Neural cell (in vitro differentiated cells): ENCODE measurements around the gene SRRD. TPM values are rescaled to one million over a fixed set of nuclear protein-coding genes. Genes with fewer than 3 reads are reported as not detected.

Experiments used
- H2AFZ ChIP-seq: fragments of 200-600, 300-800 bp; sonication (generic), shearing (Covaris generic); 2 replicates; pipeline ENCODE4 v1.6.0; 2014; ENCODE audit warnings: low read depth, mild to moderate bottlenecking, antibody characterized with exemption, low read length, moderate library complexity
- H3F3A ChIP-seq: fragments of 200-600 bp; shearing (Covaris generic); 2 replicates; pipeline ENCODE4 v1.6.1; 2016; ENCODE audit warnings: mild to moderate bottlenecking, moderate library complexity, mixed read lengths, antibody characterized with exemption, low read length; ENCODE audit not compliant: insufficient read depth, poor library complexity, severe bottlenecking
- H3K27ac ChIP-seq: fragments of 200-600, 300-800 bp; sonication (generic), shearing (Covaris generic); 2 replicates; pipeline ENCODE4 v1.5.1; 2014; ENCODE audit warnings: mild to moderate bottlenecking, low read length, moderate library complexity
- H3K27me3 ChIP-seq: fragments of 300-800, 200-600 bp; sonication (generic), shearing (Covaris generic); 2 replicates; pipeline ENCODE4 v1.6.0; 2014; ENCODE audit warnings: mild to moderate bottlenecking, low read depth, low read length, moderate library complexity; ENCODE audit not compliant: insufficient read depth
- H3K36me3 ChIP-seq: fragments of 300-800, 200-600 bp; sonication (generic), shearing (Covaris generic); 2 replicates; pipeline ENCODE4 v1.5.1; 2014; ENCODE audit warnings: mild to moderate bottlenecking, antibody characterized with exemption, low read length, moderate library complexity; ENCODE audit not compliant: insufficient read depth
- H3K4me2 ChIP-seq: fragments of 300-800, 200-600 bp; sonication (generic), shearing (Covaris generic); 2 replicates; pipeline ENCODE4 v1.6.0; 2014; ENCODE audit warnings: mild to moderate bottlenecking, low read length
- H3K4me3 ChIP-seq: fragments of 300-800, 200-600 bp; sonication (generic), shearing (Covaris generic); 2 replicates; pipeline ENCODE4 v1.5.1; 2014; ENCODE audit warnings: mild to moderate bottlenecking, low read length, moderate library complexity
- H3K79me2 ChIP-seq: fragments of 200-600 bp; shearing (Covaris generic); replicated peaks from 2 replicates; pipeline ENCODE4 v1.6.0; 2014; ENCODE audit warnings: mild to moderate bottlenecking, low read length, moderate library complexity; ENCODE audit not compliant: insufficient read depth
- H3K9ac ChIP-seq: fragments of 300-800, 200-600 bp; sonication (generic), shearing (Covaris generic); 2 replicates; pipeline ENCODE4 v1.6.1; 2016; ENCODE audit warnings: mild to moderate bottlenecking, low read length, mixed read lengths
- H3K9me2 ChIP-seq: fragments of 200-600 bp; shearing (Covaris generic); 2 replicates; pipeline ENCODE4 v1.6.1; 2016; ENCODE audit warnings: mild to moderate bottlenecking, low read length, mixed read lengths; ENCODE audit not compliant: insufficient read depth
- H3K9me3 ChIP-seq: fragments of 200-600, 300-800 bp; sonication (generic), shearing (Covaris generic); 2 replicates; pipeline ENCODE4 v1.6.1; 2016; ENCODE audit warnings: mild to moderate bottlenecking, mixed run types, low read length, moderate library complexity, mixed read lengths
- H4K20me1 ChIP-seq: fragments of 200-600 bp; shearing (Covaris generic); 2 replicates; pipeline ENCODE4 v1.6.1; 2016; ENCODE audit warnings: mild to moderate bottlenecking, mixed run types; ENCODE audit not compliant: insufficient read depth
- EP300 ChIP-seq: fragments of 450-650 bp; conservative IDR thresholded peaks from 2 replicates; pipeline ENCODE4 v1.6.1; 2014; ENCODE audit warnings: antibody characterized with exemption, mild to moderate bottlenecking, moderate library complexity; ENCODE audit not compliant: poor library complexity, severe bottlenecking
- EZH2 ChIP-seq: fragments of 200-600, 300-800 bp; shearing (Covaris generic), sonication (generic); IDR thresholded peaks from 2 replicates; pipeline ENCODE4 v1.6.1; 2014; ENCODE audit warnings: antibody characterized with exemption, low read length, borderline replicate concordance, mild to moderate bottlenecking; ENCODE audit not compliant: insufficient read depth, poor library complexity, severe bottlenecking
- MXI1 ChIP-seq: fragments of 450-650 bp; conservative IDR thresholded peaks from 2 replicates; pipeline ENCODE4 v1.6.1; 2014; ENCODE audit warnings: antibody characterized with exemption, mild to moderate bottlenecking; ENCODE audit not compliant: poor library complexity, severe bottlenecking
- POLR2AphosphoS5 ChIP-seq: IDR thresholded peaks from 2 replicates; pipeline ENCODE4 v1.6.1; 2012
- RAD21 ChIP-seq: fragments of 450-650 bp; conservative IDR thresholded peaks from 2 replicates; pipeline ENCODE4 v1.6.1; 2014; ENCODE audit warnings: antibody characterized with exemption, mild to moderate bottlenecking, moderate library complexity
- SMC3 ChIP-seq: fragments of 450-650 bp; conservative IDR thresholded peaks from 2 replicates; pipeline ENCODE4 v1.6.1; 2014; ENCODE audit warnings: antibody characterized with exemption, mild to moderate bottlenecking, moderate library complexity; ENCODE audit not compliant: poor library complexity
- TAF1 ChIP-seq: IDR thresholded peaks from 2 replicates; pipeline ENCODE4 v1.6.1; 2012; ENCODE audit warnings: low read depth
- polyA plus RNA-seq: library from polyadenylated mRNA; depleted of rRNA; stranded (reverse); fragments of >200 nt; gene quantifications from 2 replicates; pipeline ENCODE4 v1.2.3, GENCODE V29; 2014
- TF ChIP-seq, protein P1 (sequence below): fragments of 450-650 bp; IDR thresholded peaks from 2 replicates; pipeline ENCODE4 v1.5.1; 2014; ENCODE audit warnings: antibody characterized with exemption, mild to moderate bottlenecking, moderate library complexity; ENCODE audit not compliant: poor library complexity, severe bottlenecking
- TF ChIP-seq, protein P2 (sequence below): IDR thresholded peaks from 2 replicates; pipeline ENCODE4 v1.6.1; 2012; ENCODE audit warnings: borderline replicate concordance

SRRD gene
- polyA plus RNA-seq, 1 donor from 2014 or later = 33.9 TPM

DNA sequence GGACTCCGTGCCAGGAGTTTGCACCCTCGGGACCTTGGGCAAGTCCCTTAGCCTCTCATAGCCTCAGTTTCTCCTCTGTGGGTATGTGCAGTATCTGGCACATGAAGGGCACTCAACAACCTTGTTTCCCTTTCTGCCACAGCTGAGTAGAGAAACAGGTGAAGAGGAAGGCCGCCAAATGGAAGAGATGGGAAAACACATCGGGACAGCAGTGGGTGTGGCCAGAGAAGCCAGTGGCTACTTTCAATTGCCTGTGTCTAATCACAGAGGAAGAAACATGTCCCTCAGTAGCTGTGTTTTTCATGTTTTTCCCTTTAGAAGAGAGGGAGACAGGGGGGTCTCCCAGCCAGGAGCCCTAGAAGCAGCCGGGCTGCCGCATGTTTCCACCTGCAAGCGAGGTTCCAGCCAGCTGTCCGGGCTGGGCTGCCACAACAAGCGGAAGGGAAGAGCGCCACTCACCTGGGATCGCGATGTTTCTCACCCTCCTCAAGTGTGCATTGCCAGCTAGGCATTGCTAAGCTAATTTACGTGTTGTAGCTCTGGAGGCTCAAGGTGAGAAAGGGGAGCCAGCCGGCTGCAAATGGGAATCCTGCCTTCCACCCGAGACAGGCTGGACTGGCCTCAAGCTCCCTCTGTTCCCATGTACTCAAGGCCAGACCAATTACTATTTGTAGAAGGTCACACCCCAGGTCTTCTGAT, 38.0 kb upstream of the SRRD start:
- no peak overlapping the region for H3K27ac ChIP-seq

DNA sequence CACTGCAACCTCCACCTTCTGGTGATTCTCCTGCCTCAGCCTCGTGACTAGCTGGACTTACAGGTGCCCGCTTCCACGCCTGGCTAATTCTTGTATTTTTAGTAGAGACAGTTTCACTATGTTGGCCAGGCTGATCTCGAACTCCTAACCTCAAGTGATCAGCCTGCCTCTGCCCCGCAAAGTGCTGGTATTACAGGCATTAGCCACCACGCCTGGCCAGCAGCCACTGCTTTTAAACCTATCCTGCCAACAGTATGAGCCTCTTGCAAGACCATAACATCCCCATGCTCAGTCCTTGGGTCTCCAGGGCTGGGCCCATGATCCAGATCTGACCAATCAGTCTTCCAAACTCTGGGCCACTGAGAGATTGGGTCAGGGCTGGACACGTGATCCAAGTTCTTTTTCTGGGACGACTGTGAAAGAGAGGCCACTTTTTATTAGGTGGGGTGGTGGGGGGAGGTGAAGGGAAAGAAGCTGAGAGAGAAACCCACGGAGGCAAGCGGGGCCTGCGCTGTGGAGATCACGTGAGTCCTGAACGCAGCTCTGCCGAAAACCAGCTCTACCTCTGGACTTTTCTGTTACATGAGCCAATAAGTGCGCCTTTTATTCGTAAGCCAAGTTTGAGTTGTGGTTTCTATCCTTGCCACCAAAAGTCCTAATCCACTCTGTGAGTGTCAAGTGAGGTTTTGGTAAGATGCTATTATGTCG, 36.7 kb upstream of the SRRD start:
- H3K4me2 ChIP-seq = no peak overlapping the region
- H4K20me1 ChIP-seq = no peaks in the 10 kb centered on the region
- H3K79me2 ChIP-seq = no peaks in the 10 kb centered on the region
- no peaks in the 10 kb centered on the region for H3F3A ChIP-seq
- H3K27ac ChIP-seq = no peak overlapping the region
- no peak overlapping the region for H2AFZ ChIP-seq
- H3K9me2 ChIP-seq = no peaks in the 10 kb centered on the region
- no peak overlapping the region for H3K4me3 ChIP-seq
- no peaks in the 10 kb centered on the region for H3K9me3 ChIP-seq
- H3K27me3 ChIP-seq = no peaks in the 10 kb centered on the region
- no peak for TF ChIP-seq MXI1
- no peak for TF ChIP-seq POLR2AphosphoS5
- TF ChIP-seq TAF1 = no peak
- TF ChIP-seq, protein P1, sequence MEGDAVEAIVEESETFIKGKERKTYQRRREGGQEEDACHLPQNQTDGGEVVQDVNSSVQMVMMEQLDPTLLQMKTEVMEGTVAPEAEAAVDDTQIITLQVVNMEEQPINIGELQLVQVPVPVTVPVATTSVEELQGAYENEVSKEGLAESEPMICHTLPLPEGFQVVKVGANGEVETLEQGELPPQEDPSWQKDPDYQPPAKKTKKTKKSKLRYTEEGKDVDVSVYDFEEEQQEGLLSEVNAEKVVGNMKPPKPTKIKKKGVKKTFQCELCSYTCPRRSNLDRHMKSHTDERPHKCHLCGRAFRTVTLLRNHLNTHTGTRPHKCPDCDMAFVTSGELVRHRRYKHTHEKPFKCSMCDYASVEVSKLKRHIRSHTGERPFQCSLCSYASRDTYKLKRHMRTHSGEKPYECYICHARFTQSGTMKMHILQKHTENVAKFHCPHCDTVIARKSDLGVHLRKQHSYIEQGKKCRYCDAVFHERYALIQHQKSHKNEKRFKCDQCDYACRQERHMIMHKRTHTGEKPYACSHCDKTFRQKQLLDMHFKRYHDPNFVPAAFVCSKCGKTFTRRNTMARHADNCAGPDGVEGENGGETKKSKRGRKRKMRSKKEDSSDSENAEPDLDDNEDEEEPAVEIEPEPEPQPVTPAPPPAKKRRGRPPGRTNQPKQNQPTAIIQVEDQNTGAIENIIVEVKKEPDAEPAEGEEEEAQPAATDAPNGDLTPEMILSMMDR = no peak
- TF ChIP-seq, protein P2, sequence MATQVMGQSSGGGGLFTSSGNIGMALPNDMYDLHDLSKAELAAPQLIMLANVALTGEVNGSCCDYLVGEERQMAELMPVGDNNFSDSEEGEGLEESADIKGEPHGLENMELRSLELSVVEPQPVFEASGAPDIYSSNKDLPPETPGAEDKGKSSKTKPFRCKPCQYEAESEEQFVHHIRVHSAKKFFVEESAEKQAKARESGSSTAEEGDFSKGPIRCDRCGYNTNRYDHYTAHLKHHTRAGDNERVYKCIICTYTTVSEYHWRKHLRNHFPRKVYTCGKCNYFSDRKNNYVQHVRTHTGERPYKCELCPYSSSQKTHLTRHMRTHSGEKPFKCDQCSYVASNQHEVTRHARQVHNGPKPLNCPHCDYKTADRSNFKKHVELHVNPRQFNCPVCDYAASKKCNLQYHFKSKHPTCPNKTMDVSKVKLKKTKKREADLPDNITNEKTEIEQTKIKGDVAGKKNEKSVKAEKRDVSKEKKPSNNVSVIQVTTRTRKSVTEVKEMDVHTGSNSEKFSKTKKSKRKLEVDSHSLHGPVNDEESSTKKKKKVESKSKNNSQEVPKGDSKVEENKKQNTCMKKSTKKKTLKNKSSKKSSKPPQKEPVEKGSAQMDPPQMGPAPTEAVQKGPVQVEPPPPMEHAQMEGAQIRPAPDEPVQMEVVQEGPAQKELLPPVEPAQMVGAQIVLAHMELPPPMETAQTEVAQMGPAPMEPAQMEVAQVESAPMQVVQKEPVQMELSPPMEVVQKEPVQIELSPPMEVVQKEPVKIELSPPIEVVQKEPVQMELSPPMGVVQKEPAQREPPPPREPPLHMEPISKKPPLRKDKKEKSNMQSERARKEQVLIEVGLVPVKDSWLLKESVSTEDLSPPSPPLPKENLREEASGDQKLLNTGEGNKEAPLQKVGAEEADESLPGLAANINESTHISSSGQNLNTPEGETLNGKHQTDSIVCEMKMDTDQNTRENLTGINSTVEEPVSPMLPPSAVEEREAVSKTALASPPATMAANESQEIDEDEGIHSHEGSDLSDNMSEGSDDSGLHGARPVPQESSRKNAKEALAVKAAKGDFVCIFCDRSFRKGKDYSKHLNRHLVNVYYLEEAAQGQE = no peak
- TF ChIP-seq RAD21 = no peak
- TF ChIP-seq SMC3 = no peak
- TF ChIP-seq EZH2 = no peak
- TF ChIP-seq EP300 = no peak
- no peaks in the 10 kb centered on the region for H3K36me3 ChIP-seq
- no peak overlapping the region for H3K9ac ChIP-seq

More for the DNA sequence above, 38.0 kb upstream of the SRRD start:
- Histone ChIP-seq H3K9me3 (no peaks in the 10 kb centered on the region), H3K4me3 (no peak overlapping the region), H4K20me1 (no peaks in the 10 kb centered on the region), H3K36me3 (no peaks in the 10 kb centered on the region), H3K79me2 (no peaks in the 10 kb centered on the region), H3F3A (no peaks in the 10 kb centered on the region), H3K9me2 (no peaks in the 10 kb centered on the region), H3K4me2 (no peak overlapping the region), H3K27me3 (no peaks in the 10 kb centered on the region), H2AFZ (no peak overlapping the region), H3K9ac (no peak overlapping the region)
- TF ChIP-seq POLR2AphosphoS5 = no peak
- no peak for TF ChIP-seq EP300
- TF ChIP-seq, protein P1 = no peak
